Upper lobe of right lung (tissue), 1 donor: ENCODE data around the gene IGFL2. TPM values are rescaled to one million over a fixed set of nuclear protein-coding genes. Genes with fewer than 3 reads are reported as not detected.
"Not testable (repeated sequence)": the region's sequence is repeated elsewhere in the genome, so short reads cannot be mapped to it uniquely, and the experiment has no call there.

Experiments used
- ATAC-seq: fragments of 200-7000 bp; cut with Tn5 transposase; one replicate; pipeline ENCODE4 v1.9.1; 2020; ENCODE audit warnings: mild to moderate bottlenecking, moderate library complexity
- DNase-seq: peaks from one replicate; pipeline ENCODE4 v3.0.0-alpha.2; 2020
- H3K27ac ChIP-seq: fragments of 200-600 bp; one replicate; pipeline ENCODE4 v1.8.0; 2022
- H3K27me3 ChIP-seq: fragments of 200-600 bp; one replicate; pipeline ENCODE4 v1.8.0; 2022; ENCODE audit warnings: mild to moderate bottlenecking
- H3K36me3 ChIP-seq: fragments of 200-600 bp; one replicate; pipeline ENCODE4 v1.8.0; 2022
- H3K4me1 ChIP-seq: fragments of 200-600 bp; one replicate; pipeline ENCODE4 v1.8.0; 2022
- H3K4me3 ChIP-seq: fragments of 200-600 bp; one replicate; pipeline ENCODE4 v1.8.0; 2022; ENCODE audit warnings: mild to moderate bottlenecking
- H3K9me3 ChIP-seq: fragments of 200-600 bp; one replicate; pipeline ENCODE4 v1.8.0; 2022
- intact Hi-C: fragments of 100-400 bp; cut with DNase I; formaldehyde crosslinking; loops from one replicate; pipeline ENCODE4 v1.11.0; 2022
- total RNA-seq: library from RNA; stranded (reverse); fragmentation: NEBNext Ultra II Directional; extraction: Animal tissue kit (Norgen Biotek cat#: 25700); gene quantifications from one replicate; pipeline ENCODE4 v1.2.1, GENCODE V29; 2021
- TF ChIP-seq, protein P1 (sequence below): fragments of 200-600 bp; IDR thresholded peaks from one replicate; pipeline ENCODE4 v1.8.0; 2022; ENCODE audit warnings: antibody characterized with exemption
- donor health status: DM: no; HTN: yes; CAD: no; lungs with severe emphysema.

IGFL2 gene
- total RNA-seq, 1 donor from 2014 or later, result not detected

DNA sequence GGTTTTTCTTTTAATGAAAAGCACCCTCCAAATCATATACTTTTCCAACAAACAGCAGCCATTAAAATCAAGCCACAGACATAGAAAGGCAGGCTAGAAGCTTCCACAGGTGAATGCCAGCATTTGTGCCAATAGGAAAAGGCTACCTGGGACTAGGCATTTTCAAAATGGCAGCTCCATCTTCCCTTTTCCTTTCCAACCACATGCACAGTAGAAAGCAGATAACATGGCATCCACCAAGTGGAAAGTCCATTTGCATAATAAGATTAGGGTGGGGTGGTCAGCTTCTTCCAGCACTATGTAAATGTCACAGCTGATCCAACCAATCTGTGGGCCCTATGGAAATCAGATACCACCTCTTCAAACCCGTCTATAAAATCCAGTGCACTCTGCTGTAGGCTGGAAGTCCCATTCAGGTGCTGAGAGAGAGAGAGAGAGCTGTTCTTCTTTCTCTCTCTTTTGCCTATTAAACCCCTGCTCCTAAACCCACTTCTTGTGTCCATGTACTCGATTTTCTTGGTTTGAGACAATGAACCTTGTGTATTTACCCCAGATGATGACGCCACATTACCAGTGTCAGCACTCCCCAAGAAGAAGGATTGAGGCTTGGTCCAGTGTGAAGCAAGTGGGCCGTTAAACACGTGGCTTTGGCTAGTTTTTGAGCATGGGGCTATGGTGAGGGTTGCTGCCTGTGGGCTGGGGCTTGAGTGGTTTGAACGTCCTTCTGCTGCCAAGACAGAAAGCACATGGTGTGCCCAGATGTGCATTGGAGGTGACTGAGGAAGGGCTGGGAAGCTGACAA is 57.3 kb downstream of the IGFL2 start:
- DNase-seq (no peak), ATAC-seq (no peak)
- H3K36me3 ChIP-seq, result no peaks in the 10 kb centered on the region
- H3K27me3 ChIP-seq, result no peaks in the 10 kb centered on the region
- intact Hi-C loops, result no loop called here
- TF ChIP-seq, protein P1, sequence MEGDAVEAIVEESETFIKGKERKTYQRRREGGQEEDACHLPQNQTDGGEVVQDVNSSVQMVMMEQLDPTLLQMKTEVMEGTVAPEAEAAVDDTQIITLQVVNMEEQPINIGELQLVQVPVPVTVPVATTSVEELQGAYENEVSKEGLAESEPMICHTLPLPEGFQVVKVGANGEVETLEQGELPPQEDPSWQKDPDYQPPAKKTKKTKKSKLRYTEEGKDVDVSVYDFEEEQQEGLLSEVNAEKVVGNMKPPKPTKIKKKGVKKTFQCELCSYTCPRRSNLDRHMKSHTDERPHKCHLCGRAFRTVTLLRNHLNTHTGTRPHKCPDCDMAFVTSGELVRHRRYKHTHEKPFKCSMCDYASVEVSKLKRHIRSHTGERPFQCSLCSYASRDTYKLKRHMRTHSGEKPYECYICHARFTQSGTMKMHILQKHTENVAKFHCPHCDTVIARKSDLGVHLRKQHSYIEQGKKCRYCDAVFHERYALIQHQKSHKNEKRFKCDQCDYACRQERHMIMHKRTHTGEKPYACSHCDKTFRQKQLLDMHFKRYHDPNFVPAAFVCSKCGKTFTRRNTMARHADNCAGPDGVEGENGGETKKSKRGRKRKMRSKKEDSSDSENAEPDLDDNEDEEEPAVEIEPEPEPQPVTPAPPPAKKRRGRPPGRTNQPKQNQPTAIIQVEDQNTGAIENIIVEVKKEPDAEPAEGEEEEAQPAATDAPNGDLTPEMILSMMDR, result no peak
- H3K4me3 ChIP-seq, result no peak overlapping the region
- no peak overlapping the region for H3K27ac ChIP-seq
- no peaks in the 10 kb centered on the region for H3K9me3 ChIP-seq
- H3K4me1 ChIP-seq, result no peaks in the 10 kb centered on the region

DNA sequence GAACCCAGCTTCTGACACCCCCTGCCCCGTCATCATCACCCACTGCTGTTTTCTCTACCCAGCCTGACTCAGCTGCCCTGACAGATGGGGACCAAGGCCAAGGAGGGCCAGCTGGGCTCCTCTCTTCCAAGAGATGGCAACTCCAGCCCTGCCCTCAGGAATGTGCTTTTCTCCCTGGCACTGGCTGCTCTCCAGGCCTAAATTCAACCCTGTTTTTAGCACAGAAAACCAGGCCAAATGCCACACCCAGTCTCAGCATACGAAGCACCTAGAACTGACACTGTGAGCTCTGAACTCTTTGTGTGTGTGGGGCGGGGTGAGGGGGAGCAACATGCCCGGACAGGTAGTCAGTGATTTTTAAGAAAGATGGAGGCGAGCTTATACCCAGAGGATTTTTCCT is 58.1 kb downstream of the IGFL2 start:
- Histone ChIP-seq H3K4me1 (peaks cover 5% of the 10 kb centered on the region), H3K27ac (no peak overlapping the region), H3K27me3 (no peaks in the 10 kb centered on the region), H3K9me3 (no peaks in the 10 kb centered on the region), H3K36me3 (no peaks in the 10 kb centered on the region), H3K4me3 (no peak overlapping the region)
- intact Hi-C loops, result no loop called here
- no peak for DNase-seq
- no peak for ATAC-seq
- TF ChIP-seq, protein P1, result no peak

DNA sequence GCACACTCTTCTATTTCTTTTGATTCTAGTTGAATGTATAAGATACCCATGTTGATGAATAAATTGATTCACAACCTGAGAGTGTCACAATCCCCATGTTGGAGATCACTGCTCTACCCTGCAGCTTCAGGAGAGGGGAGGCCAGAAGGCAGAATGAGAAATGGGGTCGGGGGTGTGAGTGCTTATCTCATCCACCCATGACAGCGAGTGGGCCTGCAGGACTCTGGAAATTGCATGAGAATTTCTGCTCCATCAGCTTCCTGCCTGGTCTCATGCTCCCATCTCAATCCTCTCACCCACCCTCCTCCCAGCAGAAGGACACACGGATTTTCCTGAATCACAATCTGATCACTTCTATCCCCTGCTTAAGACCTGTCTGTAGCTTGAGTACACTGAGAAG is 58.6 kb downstream of the IGFL2 start:
- no peak for ATAC-seq
- no peaks in the 10 kb centered on the region for H3K27me3 ChIP-seq
- DNase-seq, result no peak

DNA sequence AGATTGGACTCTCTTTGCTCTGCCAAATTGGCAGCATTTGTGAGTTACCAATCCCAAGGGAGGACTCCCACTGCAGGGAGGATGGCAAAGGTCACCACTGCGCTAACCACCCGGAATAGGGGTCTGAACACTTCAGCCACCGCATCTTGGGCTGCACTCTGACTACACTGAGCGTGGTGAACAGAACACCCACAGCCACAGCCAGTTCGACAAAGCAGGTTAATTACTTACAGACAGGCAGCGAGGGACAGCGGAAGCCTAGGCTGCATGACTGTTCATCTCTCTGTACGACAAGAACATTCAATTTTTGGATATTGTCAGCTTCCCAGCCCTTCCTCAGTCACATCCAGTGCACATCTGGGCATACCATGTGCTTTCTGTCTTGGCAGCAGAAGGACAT is 59.8 kb downstream of the IGFL2 start:
- intact Hi-C loops, H3K27me3 ChIP-seq, H3K36me3 ChIP-seq, H3K4me3 ChIP-seq, H3K27ac ChIP-seq, H3K9me3 ChIP-seq, DNase-seq, ATAC-seq: not testable (repeated sequence)
- peaks cover 14% of the 10 kb centered on the region for H3K4me1 ChIP-seq

More for the DNA sequence above, 58.6 kb downstream of the IGFL2 start:
- H3K4me3 ChIP-seq, result no peak overlapping the region
- no peaks in the 10 kb centered on the region for H3K9me3 ChIP-seq
- H3K27ac ChIP-seq, result no peak overlapping the region
- TF ChIP-seq, protein P1, result no peak
- H3K4me1 ChIP-seq, result peaks cover 10% of the 10 kb centered on the region
- intact Hi-C loops, result no loop called here
- H3K36me3 ChIP-seq, result no peaks in the 10 kb centered on the region

DNA sequence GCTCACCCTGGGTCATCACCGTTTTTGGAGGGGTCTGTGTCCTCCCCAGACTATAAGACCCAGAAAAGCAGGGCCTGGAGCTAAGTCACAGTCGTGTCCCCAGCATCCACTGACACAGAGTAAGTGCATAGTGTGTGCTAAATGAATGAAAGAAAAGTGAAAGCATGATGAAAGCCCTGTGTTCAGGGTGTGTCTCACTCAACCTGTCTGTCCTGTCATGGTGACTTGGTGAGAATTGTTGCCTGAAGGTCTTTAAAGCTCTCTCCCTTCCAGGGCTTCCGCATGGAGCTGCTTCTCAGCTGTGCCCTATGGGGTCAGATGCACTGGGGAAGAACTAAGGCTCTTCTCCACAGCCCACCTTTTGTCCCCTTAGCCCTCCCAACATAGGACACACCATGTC is 61.0 kb downstream of the IGFL2 start:
- TF ChIP-seq, protein P1, result no peak
- Histone ChIP-seq H3K27me3 (no peaks in the 10 kb centered on the region), H3K27ac (no peak overlapping the region), H3K4me3 (no peak overlapping the region), H3K36me3 (no peaks in the 10 kb centered on the region), H3K4me1 (peaks cover 14% of the 10 kb centered on the region), H3K9me3 (no peaks in the 10 kb centered on the region)
- intact Hi-C loops, result no loop called here
- DNase-seq, result no peak
- ATAC-seq, result no peak

DNA sequence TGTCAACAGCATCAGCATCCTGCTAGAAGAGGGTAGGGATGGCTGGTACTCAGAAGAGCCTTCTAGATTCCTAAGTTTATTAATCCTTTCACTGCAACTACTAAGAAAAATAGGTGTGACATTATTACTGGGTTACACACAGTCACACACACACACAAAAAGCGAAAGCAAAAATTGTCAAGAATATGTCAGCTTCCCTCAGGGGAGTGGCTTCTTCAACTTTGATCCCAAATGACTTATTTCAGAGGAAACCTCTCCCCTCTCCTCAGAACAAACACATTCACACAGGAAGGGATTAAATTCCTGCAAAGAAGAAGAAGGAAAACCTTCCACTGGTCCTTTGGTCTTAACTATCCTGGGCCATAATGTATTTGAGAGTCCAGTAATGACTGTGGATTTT is 61.4 kb downstream of the IGFL2 start:
- no peak for ATAC-seq
- intact Hi-C loops, result no loop called here
- Histone ChIP-seq H3K4me3 (no peak overlapping the region), H3K27me3 (no peaks in the 10 kb centered on the region), H3K9me3 (no peaks in the 10 kb centered on the region), H3K36me3 (no peaks in the 10 kb centered on the region), H3K27ac (no peak overlapping the region), H3K4me1 (peaks cover 14% of the 10 kb centered on the region)
- TF ChIP-seq, protein P1, result no peak
- DNase-seq, result no peak
